A172 (cell line): ENCODE results near the gene TOMM40. TPM values are rescaled to one million over a fixed set of nuclear protein-coding genes. Genes with fewer than 3 reads are reported as not detected.
"Not testable (repeated sequence)": the region's sequence is repeated elsewhere in the genome, so short reads cannot be mapped to it uniquely, and the experiment has no call there.

Experiments
- DNase-seq: peaks from one replicate; pipeline ENCODE4 v3.0.0-alpha.2; 2015; ENCODE audit warnings: low spot score
- total RNA-seq: library from RNA; depleted of rRNA; stranded (reverse); fragments of >200 nt; shearing (Covaris generic); gene quantifications from 2 replicates; pipeline ENCODE4 v1.2.3, GENCODE V29; 2014

TOMM40 gene
- total RNA-seq, 1 experiment from 2014 or later, result 111 TPM

DNA sequence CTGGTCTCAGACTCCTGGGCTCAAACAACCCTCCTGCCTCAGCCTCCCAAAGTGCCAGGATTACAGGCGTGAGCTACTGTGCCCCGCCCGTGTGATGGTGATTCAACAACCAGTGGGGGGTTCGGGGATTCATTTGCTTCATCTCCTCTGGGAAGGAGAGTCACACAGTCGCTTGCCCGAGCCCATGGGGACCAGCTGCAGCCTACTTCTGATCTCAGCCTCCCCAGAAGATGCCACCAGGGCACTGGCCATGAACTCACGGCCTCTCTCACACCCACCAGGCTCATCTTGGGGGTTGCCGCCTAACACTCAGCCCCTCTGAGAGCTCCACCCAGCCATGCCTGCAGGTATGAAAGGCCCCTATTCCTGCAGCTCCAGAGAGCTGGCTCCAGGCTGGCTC, 6.8 kb downstream of the TOMM40 start:
- no peak for DNase-seq

- no peak for DNase-seq
Observed at GRCh38 chr19:44900328-44901244, 9.5 kb downstream of the TOMM40 start.

DNA sequence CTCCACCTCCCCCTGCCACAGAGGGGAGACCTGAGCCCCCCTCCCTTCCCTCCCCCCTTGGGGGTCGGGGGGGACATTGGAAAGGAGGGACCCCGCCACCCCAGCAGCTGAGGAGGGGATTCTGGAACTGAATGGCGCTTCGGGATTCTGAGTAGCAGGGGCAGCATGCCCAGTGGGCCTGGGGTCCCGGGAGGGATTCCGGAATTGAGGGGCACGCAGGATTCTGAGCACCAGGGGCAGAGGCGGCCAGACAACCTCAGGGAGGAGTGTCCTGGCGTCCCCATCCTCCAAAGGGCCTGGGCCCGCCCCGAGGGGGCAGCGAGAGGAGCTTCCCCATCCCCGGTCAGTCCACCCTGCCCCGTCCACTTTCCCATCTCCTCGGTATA, 12.2 kb downstream of the TOMM40 start:
- no peak for DNase-seq

DNA sequence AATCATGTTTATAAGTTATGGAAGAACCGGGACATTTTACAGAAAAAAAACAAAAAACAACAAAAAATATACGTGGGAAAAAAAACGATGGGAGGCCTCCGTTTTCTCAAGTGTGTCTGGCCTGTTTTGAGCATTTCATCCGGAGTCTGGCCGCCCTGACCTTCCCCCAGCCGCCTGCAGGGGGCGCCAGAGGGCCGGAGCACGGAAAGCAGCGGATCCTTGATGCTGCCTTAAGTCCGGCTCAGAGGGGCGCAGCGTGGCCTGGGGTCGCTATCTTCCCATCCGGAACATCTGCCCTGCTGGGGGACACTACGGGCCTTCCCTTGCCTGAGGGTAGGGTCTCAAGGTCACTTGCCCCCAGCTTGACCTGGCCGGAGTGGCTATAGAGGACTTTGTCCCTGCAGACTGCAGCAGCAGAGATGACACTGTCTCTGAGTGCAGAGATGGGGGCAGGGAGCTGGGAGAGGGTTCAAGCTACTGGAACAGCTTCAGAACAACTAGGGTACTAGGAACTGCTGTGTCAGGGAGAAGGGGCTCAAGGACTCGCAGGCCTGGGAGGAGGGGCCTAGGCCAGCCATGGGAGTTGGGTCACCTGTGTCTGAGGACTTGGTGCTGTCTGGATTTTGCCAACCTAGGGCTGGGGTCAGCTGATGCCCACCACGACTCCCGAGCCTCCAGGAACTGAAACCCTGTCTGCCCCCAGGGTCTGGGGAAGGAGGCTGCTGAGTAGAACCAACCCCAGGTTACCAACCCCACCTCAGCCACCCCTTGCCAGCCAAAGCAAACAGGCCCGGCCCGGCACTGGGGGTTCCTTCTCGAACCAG, 12.8 kb downstream of the TOMM40 start:
- peak; percentile 18 for DNase-seq

DNA sequence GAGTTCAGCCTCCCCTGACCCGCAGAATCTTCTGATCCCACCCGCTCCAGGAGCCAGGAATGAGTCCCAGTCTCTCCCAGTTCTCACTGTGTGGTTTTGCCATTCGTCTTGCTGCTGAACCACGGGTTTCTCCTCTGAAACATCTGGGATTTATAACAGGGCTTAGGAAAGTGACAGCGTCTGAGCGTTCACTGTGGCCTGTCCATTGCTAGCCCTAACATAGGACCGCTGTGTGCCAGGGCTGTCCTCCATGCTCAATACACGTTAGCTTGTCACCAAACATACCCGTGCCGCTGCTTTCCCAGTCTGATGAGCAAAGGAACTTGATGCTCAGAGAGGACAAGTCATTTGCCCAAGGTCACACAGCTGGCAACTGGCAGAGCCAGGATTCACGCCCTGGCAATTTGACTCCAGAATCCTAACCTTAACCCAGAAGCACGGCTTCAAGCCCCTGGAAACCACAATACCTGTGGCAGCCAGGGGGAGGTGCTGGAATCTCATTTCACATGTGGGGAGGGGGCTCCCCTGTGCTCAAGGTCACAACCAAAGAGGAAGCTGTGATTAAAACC, 13.5 kb downstream of the TOMM40 start:
- no peak for DNase-seq

DNA sequence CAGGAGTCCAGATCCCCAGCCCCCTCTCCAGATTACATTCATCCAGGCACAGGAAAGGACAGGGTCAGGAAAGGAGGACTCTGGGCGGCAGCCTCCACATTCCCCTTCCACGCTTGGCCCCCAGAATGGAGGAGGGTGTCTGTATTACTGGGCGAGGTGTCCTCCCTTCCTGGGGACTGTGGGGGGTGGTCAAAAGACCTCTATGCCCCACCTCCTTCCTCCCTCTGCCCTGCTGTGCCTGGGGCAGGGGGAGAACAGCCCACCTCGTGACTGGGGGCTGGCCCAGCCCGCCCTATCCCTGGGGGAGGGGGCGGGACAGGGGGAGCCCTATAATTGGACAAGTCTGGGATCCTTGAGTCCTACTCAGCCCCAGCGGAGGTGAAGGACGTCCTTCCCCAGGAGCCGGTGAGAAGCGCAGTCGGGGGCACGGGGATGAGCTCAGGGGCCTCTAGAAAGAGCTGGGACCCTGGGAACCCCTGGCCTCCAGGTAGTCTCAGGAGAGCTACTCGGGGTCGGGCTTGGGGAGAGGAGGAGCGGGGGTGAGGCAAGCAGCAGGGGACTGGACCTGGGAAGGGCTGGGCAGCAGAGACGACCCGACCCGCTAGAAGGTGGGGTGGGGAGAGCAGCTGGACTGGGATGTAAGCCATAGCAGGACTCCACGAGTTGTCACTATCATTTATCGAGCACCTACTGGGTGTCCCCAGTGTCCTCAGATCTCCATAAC, 14.5 kb downstream of the TOMM40 start, which contains the start of gene APOE:
TSS of gene APOE (plus strand) at position 360 of the 724 bp plus-strand sequence. CDS start 829 bp downstream, outside the sequence.
- DNase-seq, result no peak

- DNase-seq, result no peak
Observed at GRCh38 chr19:44907613-44908012, 16.6 kb downstream of the TOMM40 start.

- no peak for DNase-seq
Observed at GRCh38 chr19:44908074-44908835, 17.2 kb downstream of the TOMM40 start.

- DNase-seq, result no peak
Observed at GRCh38 chr19:44908836-44909261, 17.8 kb downstream of the TOMM40 start.

- DNase-seq, result no peak
Observed at GRCh38 chr19:44909775-44910174, 18.7 kb downstream of the TOMM40 start.

- not testable (repeated sequence) for DNase-seq
Observed at GRCh38 chr19:44911896-44912295, 20.8 kb downstream of the TOMM40 start.

DNA sequence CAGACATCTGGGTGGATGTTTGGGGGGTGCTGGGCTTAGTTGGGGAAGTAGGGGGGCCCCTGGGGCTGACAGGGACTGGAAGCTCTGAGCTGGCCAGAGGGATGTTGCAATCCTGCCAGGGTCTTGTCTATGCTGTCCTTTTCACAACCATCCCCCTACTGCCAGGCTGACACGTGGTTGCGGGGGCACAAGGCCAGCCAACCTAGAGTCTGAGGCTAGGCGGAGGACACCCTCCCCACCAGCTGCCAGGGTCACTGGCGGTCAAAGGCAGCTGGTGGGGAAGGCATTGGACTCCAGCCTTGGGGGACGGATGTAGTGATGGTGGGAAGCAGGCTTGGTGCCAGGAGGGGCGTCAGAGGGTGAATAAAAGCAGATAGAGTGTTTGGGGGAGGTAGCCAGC, 21.8 kb downstream of the TOMM40 start:
- no peak for DNase-seq

DNA sequence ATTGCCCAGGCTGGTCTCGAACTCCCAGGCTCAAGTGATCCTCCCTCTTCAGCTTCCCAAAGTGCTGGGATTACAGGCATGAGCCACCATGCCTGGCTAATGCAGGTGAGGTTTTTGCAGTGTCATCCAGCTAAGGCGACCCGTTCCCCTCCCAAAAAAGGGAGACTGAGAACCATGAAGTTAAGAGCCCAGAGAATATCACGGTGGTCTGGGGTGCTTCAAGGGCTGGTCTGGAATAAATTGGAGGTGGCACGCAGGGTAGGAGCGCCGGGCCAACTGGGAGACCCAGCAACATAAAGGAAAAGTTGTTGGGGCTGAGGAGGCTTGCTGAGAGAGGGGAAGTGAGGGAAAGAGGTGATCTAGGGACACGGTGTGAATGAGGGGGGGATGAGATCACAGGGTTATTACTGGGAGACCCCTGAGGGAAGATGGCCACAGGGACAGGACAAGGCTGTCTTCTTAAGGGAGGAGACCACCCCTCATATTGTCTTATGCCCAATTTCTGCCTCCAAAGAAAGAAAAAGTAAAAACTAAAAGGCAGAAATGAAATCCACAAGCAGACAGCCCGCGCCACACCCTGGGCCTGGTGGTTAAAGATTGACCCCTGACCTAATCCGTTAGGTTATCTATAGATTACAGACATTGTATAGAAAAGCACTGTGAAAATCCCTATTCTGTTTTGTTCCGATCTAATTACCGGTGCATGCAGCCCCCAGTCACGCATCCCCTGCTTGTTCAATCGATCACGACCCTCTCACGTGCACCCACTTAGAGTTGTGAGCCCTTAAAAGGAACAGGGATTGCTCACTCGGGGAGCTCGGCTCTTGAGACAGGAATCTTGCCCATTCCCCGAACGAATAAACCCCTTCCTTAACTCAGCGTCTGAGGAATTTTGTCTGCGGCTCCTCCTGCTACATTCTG, 22.7 kb downstream of the TOMM40 start:
- not testable (repeated sequence) for DNase-seq

DNA sequence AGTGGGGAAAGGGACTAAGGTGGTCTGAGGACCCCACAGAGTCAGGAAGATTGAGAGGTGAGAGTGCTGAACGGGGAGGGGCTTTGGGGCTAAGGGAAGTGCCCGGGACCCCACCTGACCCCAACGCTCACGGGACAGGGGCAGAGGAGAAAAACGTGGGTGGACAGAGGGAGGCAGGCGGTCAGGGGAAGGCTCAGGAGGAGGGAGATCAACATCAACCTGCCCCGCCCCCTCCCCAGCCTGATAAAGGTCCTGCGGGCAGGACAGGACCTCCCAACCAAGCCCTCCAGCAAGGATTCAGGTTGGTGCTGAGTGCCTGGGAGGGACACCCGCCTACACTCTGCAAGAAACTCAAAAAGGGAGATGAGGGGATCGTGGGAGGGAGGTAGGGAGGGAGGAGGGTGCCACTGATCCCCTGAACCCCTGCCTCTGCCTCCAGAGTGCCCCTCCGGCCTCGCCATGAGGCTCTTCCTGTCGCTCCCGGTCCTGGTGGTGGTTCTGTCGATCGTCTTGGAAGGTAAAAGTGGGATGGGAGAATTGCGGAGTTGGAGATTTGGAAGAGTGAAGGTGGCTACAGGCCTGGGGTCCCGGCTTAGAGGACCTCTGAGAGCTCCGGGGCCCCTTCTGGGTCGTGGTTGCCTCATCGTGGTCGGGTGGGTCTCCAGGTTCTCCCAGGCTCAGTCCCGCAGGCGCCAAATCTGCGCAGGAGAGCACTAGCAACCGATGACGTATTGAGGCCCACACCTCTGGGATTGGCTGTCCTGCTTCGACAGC, 23.6 kb downstream of the TOMM40 start, which contains the start of gene APOC1:
TSS of gene APOC1 (plus strand) at position 176 of the 774 bp plus-strand sequence. CDS start at position 460, 284 bp downstream.
- peak; percentile 61 for DNase-seq

GRCh38 chr19:44924243-44924725, 33.2 kb downstream of the TOMM40 start:
- no peak for DNase-seq

DNA sequence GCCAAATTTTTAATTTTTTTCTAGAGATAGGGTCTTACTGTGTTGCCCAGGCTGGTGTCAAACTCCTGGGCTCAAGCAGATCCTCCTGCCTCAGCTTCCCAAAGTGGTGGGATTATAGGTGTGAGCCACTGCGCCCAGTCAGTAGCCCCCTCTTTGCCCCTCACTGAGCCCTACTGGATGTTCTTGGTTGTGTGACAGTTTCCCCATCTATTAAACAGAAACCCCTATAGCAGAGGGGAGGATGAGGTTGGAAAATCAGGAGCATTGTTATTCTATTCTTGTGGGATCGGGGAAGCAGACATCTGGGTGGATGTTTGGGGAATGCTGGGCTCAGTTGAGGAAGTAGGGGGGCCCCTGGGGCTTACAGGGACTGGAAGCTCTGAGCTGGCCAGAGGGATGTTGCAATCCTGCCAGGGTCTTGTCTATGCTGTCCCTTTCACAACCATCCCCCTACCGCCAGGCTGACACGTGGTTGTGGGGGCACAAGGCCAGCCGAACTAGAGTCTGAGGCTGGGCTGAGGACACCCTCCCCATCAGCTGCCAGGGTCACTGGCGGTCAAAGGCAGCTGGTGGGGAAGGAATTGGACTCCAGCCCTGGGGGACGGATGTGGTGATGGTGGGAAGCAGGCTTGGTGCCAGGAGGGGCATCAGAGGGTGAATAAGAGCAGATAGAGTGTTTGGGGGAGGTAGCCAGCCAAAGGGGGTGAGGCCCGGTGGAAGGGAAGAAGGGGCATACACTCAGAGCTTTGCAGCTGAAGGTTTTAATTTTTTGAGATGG, 34.2 kb downstream of the TOMM40 start:
- no peak for DNase-seq

DNA sequence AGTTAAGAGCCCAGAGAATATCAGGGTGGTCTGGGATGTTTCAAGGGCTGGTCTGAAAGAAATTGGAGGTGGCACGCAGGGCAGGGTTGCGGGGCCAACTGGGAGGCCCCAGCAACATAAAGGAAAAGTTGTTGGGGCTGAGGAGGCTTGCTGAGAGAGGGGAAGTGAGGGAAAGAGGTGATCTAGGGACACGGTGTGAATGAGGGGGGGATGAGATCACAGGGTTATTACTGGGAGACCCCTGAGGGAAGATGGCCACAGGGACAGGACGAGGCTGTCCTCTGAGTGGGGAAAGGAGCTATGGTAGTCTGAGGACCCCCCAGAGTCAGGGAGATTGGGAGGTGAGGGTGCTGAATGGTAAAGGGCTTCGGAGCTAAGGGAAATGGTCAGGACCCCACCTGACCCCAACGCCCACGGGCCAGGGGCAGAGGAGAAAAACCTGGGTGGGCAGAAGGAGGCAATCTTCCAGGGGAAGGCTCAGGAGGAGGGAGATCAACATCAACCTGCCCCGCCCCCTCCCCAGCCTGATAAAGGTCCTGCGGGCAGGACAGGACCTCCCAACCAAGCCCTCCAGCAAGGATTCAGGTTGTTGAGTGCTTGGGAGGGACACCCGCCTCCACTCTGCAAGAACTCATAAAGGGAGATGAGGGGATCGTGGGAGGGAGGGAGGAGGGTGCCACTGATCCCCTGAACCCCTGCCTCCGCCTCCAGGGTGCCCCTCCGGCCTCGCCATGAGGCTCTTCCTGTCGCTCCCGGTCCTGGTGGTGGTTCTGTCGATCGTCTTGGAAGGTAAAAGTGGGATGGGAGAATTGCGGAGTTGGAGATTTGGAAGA, 35.4 kb downstream of the TOMM40 start:
- not testable (repeated sequence) for DNase-seq
